ENCODE data around the gene ANKHD1. TPM values are rescaled to one million over a fixed set of nuclear protein-coding genes. Genes with fewer than 3 reads are reported as not detected.

Gene ANKHD1
- total RNA-seq, 2 donors from 2014 or later, result 85.6 to 95.9 TPM

DNA sequence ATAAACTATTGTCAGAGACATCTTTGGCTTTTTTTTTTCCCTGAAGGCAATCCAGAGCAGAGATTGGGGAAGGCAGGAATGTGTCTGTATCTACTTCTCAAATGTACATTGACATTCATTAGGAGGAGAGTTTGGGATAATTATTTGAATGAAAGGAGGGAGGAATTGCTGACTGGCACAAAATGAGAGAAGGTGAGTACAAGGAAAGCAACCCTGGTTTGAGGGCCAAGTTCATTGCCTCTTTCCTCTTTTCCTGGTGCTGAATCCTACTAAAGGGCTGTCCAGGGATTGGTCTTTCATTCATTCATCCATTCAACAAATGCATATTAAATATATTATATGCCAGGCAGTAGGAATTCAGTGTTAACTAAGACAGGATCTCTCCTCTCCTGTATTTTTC is 18.8 kb upstream of the ANKHD1 start:
- H3K4me1 Mint-ChIP-seq, result no peaks in the 10 kb centered on the region
- Histone ChIP-seq H3K27ac (ENCODE audit: low read depth, low read length) (no peak overlapping the region), H3K9me3 (ENCODE audit: control insufficient read depth, low read length) (no peaks in the 10 kb centered on the region), H3K4me3 (ENCODE audit: low read length) (no peak overlapping the region), H3K9ac (ENCODE audit: extremely low read depth, low read length, poor library complexity, severe bottlenecking) (no peak overlapping the region), H3K27me3 (ENCODE audit: control insufficient read depth, insufficient read depth, low read length, poor library complexity, severe bottlenecking) (no peaks in the 10 kb centered on the region), H3K4me1 (ENCODE audit: control insufficient read depth, insufficient read depth, low read length) (no peaks in the 10 kb centered on the region), H3K36me3 (ENCODE audit: control insufficient read depth, insufficient read depth, low read length) (no peaks in the 10 kb centered on the region)
- H3K27me3 Mint-ChIP-seq (ENCODE audit: insufficient read depth), result no peaks in the 10 kb centered on the region
- H3K9me3 Mint-ChIP-seq, result peaks cover 3% of the 10 kb centered on the region
- no peaks in the 10 kb centered on the region for H3K36me3 Mint-ChIP-seq (ENCODE audit: low read depth)
- no peak overlapping the region for H3K4me3 Mint-ChIP-seq
- DNase-seq, result no peak
- no peak for TF ChIP-seq CTCF (conservative IDR thresholded peaks at IDR 0.05)
- H3K27ac Mint-ChIP-seq, result no peak overlapping the region

DNA sequence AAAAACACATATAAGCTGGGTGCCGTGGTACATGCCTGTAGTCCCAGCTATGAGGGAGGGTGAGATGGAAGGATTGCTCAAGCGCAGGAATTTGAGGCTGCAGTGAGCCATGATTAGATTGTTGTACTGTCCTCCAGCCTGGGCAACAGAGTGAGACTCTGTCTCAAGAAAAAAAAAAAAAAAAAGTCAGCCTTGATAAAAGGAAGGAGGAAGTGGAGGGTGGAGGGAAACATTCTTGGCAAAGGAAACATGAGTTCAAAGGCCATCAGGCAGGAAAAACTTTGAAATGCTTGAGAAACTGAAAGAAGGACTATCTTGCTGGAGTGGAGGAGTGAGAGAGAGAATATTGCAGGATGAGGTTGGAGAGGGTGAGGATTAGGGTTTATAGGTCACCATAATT is 18.3 kb upstream of the ANKHD1 start:
- WGBS, 2 experiments (ENCODE audit: insufficient coverage in 1 of 2, insufficient read length in 1 of 2), result 88 to 97% methylated on average over 2 of the region's 2 CpGs
- no peaks in the 10 kb centered on the region for H3K4me1 Mint-ChIP-seq
- H3K9me3 Mint-ChIP-seq, result peaks cover 3% of the 10 kb centered on the region
- TF ChIP-seq CTCF (conservative IDR thresholded peaks at IDR 0.05), result no peak
- no peak overlapping the region for H3K9ac ChIP-seq (ENCODE audit: extremely low read depth, low read length, poor library complexity, severe bottlenecking)
- no peaks in the 10 kb centered on the region for H3K36me3 Mint-ChIP-seq (ENCODE audit: low read depth)
- H3K4me1 ChIP-seq (ENCODE audit: control insufficient read depth, insufficient read depth, low read length), result no peaks in the 10 kb centered on the region
- H3K4me3 Mint-ChIP-seq, result no peak overlapping the region
- H3K27ac ChIP-seq (ENCODE audit: low read depth, low read length), result no peak overlapping the region
- H3K27me3 ChIP-seq (ENCODE audit: control insufficient read depth, insufficient read depth, low read length, poor library complexity, severe bottlenecking), result no peaks in the 10 kb centered on the region
- H3K36me3 ChIP-seq (ENCODE audit: control insufficient read depth, insufficient read depth, low read length), result no peaks in the 10 kb centered on the region
- DNase-seq, result no peak
- no peaks in the 10 kb centered on the region for H3K9me3 ChIP-seq (ENCODE audit: control insufficient read depth, low read length)
- no peak overlapping the region for H3K27ac Mint-ChIP-seq
- no peak overlapping the region for H3K4me3 ChIP-seq (ENCODE audit: low read length)
- no peaks in the 10 kb centered on the region for H3K27me3 Mint-ChIP-seq (ENCODE audit: insufficient read depth)

- Histone ChIP-seq H3K9ac (ENCODE audit: extremely low read depth, low read length, poor library complexity, severe bottlenecking) (no peak overlapping the region), H3K4me1 (ENCODE audit: control insufficient read depth, insufficient read depth, low read length) (no peaks in the 10 kb centered on the region), H3K9me3 (ENCODE audit: control insufficient read depth, low read length) (no peaks in the 10 kb centered on the region), H3K27ac (ENCODE audit: low read depth, low read length) (no peak overlapping the region), H3K27me3 (ENCODE audit: control insufficient read depth, insufficient read depth, low read length, poor library complexity, severe bottlenecking) (no peaks in the 10 kb centered on the region), H3K4me3 (ENCODE audit: low read length) (no peak overlapping the region), H3K36me3 (ENCODE audit: control insufficient read depth, insufficient read depth, low read length) (no peaks in the 10 kb centered on the region)
- 93 to 100% methylated on average over 1 to 2 of the region's 2 CpGs for WGBS, 2 experiments (ENCODE audit: insufficient coverage in 1 of 2, insufficient read length in 1 of 2)
- H3K36me3 Mint-ChIP-seq (ENCODE audit: low read depth), result peaks cover 2% of the 10 kb centered on the region
- DNase-seq, result no peak
- TF ChIP-seq CTCF (conservative IDR thresholded peaks at IDR 0.05), result no peak
- no peaks in the 10 kb centered on the region for H3K9me3 Mint-ChIP-seq
- no peak overlapping the region for H3K4me3 Mint-ChIP-seq
- H3K4me1 Mint-ChIP-seq, result no peaks in the 10 kb centered on the region
- no peak overlapping the region for H3K27ac Mint-ChIP-seq
- H3K27me3 Mint-ChIP-seq (ENCODE audit: insufficient read depth), result no peaks in the 10 kb centered on the region
These were observed 13.6 kb upstream of the ANKHD1 start for GRCh38 chr5:140388052-140388451.

Measured in endodermal cell (in vitro differentiated cells).